ENCODE results near the gene MPPED1.
A peak's percentile ranks its signal among the peaks of the same experiment; 100 is the strongest.

MPPED1 gene, protein sequence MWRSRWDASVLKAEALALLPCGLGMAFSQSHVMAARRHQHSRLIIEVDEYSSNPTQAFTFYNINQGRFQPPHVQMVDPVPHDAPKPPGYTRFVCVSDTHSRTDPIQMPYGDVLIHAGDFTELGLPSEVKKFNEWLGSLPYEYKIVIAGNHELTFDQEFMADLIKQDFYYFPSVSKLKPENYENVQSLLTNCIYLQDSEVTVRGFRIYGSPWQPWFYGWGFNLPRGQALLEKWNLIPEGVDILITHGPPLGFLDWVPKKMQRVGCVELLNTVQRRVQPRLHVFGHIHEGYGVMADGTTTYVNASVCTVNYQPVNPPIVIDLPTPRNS

DNA sequence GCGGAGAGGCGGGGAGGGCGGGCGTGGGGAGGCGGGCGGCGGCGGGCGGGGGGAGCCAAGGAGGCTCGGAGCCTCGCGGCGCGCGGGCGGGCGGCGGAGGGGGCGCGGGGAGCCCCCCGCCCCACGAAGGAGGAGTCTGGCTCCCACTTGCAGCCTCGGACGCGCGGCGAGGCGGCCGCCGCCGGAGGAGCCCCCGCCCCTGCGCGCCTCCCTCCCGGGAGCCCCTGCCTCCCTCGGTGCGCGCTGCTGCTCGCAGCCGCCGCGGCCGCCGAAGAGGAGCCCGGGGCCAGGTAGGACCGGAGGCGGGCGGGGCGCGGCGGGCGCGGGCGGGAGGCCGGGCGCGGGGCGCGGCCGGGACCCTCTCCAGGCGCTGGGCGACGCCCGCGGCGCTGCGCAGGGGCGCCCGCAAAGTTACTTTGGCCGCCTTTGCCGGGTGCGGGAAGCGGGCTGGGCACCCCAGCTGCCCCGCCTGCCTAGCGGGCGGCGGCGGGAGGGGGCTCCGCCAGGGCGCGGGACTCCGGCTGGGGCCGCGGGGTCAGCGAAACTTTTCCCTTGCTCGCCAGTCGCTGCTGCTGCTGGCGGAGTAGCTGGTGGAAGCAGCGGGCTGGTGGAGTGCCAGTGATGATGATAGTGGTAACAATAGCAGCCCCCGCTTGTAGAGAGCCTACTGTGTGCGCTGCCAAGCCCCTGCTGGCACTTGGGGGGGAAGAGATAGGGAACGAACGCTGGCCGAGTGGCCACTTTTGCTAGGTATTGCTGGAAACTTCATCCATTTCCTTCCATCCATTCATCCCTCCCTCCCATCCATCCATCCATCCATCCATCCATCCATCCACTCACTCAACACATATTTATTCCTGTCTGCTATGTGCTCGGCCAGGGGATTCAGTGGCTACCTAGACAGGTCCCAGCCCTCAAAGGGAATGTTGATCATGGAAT lies at the start of gene MPPED1:
Gene MPPED1 (plus strand): TSS at position 146 of the 939 bp plus-strand sequence. CDS start 12,972 bp downstream, outside the sequence.
- Mint-ChIP-seq H3K4me1 (no peaks in the 10 kb centered on the region), H3K27me3 (peaks cover 58 to 70% of the 10 kb centered on the region in 2 donors), H3K27ac (no peak within 1 kb of the TSS), H3K4me3 (no peak within 1 kb of the TSS), H3K9me3 (no peaks in the 10 kb centered on the region), H3K36me3 (no peaks in the 10 kb centered on the region)
- ATAC-seq (replicated peaks) (no peak), DNase-seq (no peak)

DNA sequence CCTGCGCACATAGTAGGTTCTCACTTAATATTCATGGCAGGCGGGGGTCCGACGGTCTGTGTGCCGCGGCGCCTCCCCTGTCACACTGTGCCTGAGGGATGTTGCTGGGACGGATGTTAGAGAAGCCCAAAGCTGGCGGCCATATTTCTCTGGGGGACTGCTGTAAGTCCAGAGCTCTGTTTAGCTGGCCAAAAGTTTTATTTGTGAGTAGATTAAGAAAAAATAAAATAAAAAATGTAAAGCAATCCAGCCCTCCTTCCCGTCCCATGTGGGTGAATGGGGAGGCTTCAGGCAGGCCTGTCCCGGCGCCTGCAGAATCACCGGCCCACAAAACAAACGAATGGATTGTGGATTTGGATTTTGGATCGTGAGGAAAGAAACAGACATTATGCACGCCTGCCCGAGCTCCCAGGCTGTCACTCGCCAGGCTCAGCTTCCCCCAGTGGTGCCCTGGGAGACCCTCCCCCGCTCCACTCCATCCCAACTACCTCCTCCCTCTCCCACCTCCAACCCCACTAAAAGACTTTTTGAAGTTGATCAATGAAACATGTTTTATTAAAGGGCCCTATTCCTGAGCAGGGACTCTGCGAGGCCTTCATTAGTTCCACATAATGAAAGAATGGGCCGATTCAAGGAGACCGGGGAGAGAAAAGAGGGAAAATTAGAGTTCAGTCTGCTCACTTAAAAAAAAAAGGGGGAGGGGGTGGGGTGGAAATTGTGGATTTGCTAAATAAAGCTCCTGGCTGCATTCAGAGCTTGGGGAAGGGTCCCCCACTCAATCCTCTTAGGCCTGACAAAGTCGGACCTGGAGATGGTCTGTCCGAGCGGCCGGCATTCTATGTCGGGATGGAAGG lies 48.3 kb upstream of the MPPED1 start:
- ATAC-seq (replicated peaks) (no peak), DNase-seq (no peak)
- Mint-ChIP-seq H3K27me3 (peaks cover 18 to 21% of the 10 kb centered on the region in 2 donors), H3K4me3 (no peak overlapping the region), H3K27ac (no peak overlapping the region), H3K9me3 (peaks cover 0 to 3% of the 10 kb centered on the region in 2 donors), H3K4me1 (peaks cover 0 to 4% of the 10 kb centered on the region in 2 donors), H3K36me3 (no peaks in the 10 kb centered on the region)

DNA sequence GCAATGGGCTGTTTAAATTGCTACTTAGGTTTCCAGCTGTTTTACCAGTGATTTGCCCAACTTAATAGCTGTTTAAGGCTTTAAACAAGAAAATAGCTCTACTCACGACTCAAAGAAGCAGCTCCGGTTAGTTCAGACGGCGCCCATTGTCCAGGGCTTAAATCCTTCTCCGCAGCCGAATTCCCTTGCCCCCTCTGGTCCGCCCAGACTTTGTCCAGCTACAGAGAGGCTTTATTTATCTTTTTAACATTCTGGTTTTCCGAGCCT lies 47.7 kb upstream of the MPPED1 start:
- Mint-ChIP-seq H3K4me3 (no peak overlapping the region), H3K9me3 (peaks cover 0 to 3% of the 10 kb centered on the region in 2 donors), H3K27me3 (peaks cover 22 to 24% of the 10 kb centered on the region in 2 donors), H3K36me3 (no peaks in the 10 kb centered on the region), H3K27ac (no peak overlapping the region), H3K4me1 (peaks cover 0 to 4% of the 10 kb centered on the region in 2 donors)
- DNase-seq = no peak
- ATAC-seq (replicated peaks) = no peak

DNA sequence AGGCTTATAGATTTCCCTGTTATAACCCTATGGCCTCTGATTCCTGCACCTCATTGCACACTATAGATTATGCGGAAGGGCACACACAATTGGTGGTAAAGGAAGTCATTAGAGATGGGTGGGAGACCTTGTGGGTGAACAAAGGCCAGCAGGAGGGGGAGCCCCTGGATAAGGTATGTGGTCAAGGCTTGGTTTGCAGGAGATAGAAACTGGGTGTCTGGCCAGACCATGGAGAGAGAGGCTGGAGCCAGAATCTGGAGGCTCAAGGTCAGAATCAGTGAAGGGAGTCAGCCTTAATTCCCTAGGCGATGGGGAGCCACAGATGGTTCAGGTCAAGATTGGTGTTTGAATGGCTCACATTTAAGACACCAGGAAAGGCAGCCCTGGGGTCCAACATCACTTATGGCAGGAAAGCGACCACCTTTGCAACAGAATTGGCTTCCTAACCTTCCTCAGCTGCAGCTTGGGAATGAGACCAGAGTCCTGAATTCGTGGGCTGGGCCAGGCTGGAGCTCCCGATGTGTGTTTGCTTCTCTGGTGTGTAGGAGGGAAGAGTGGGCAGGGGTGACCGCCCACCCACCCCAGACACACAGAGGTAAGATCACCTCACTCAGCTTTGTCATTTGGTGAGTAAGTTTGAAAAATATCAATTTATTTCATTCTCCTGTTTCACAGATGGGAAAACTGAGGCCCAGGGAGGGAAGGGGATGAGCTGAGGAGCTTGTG lies 45.9 kb upstream of the MPPED1 start:
- peaks cover 0 to 4% of the 10 kb centered on the region in 2 donors for H3K4me1 Mint-ChIP-seq
- no peak overlapping the region for H3K4me3 Mint-ChIP-seq
- peaks cover 0 to 3% of the 10 kb centered on the region in 2 donors for H3K9me3 Mint-ChIP-seq
- no peak overlapping the region for H3K27ac Mint-ChIP-seq
- H3K36me3 Mint-ChIP-seq = no peaks in the 10 kb centered on the region
- peaks cover 32 to 40% of the 10 kb centered on the region in 2 donors for H3K27me3 Mint-ChIP-seq
- DNase-seq (no peak), ATAC-seq (replicated peaks) (no peak)

DNA sequence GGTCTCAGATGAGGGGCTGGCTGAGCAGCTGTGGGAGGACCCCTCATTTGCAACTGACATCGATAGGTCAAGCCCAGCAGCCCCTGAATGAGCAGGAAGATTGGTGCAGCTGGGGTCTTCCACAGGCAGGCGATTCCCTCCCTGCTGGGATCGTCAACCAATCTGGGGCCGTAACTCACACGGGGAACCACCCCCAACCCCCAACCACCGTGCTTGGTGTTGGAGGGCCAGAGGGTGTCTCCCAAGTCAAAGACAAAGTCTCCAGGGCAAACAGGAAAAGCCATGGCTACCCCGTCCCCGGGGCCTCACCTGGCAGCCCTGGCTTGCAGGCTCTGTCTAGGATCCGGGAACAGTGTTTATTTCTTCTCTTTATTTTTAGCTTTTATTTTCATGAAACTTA lies 41.8 kb upstream of the MPPED1 start:
- Mint-ChIP-seq H3K9me3 (peaks cover 0 to 6% of the 10 kb centered on the region in 2 donors), H3K27ac (no peak overlapping the region), H3K36me3 (peaks cover 1 to 4% of the 10 kb centered on the region in 2 donors), H3K4me3 (no peak overlapping the region), H3K27me3 (peaks cover 43 to 73% of the 10 kb centered on the region in 2 donors), H3K4me1 (peaks cover 0 to 4% of the 10 kb centered on the region in 2 donors)
- ATAC-seq (replicated peaks) = no peak
- DNase-seq = no peak

DNA sequence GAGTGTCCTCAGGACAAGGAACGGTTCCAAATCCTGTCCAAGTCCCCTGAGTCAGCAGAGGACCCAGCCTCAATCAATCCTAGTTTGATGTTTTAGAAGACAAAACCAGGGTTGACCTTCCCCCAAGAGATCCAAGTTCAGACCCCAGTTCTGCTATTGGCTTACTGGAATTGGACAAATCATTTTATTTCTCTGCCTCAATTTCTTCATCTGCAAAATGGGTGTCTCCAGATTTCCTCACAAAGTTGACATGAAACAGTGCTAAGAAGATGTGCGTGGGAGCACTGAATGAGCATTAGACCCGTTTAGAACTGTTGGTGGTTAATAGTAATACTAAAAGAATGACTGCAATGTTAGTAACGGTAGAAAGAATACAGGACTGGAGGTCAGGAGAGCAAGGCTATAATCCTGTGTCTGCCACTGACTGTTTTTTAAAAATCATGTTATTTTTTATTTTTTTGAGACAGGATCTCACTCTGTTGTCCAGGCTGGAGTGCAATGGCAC lies 35.8 kb upstream of the MPPED1 start:
- H3K36me3 Mint-ChIP-seq = peaks cover 1 to 4% of the 10 kb centered on the region in 2 donors
- ATAC-seq (replicated peaks) = no peak
- H3K27me3 Mint-ChIP-seq = peaks cover 49 to 60% of the 10 kb centered on the region in 2 donors
- no peak for DNase-seq
- no peak overlapping the region for H3K27ac Mint-ChIP-seq
- H3K9me3 Mint-ChIP-seq = peaks cover 0 to 4% of the 10 kb centered on the region in 2 donors
- H3K4me1 Mint-ChIP-seq = peaks cover 5 to 9% of the 10 kb centered on the region in 2 donors
- no peak overlapping the region for H3K4me3 Mint-ChIP-seq

DNA sequence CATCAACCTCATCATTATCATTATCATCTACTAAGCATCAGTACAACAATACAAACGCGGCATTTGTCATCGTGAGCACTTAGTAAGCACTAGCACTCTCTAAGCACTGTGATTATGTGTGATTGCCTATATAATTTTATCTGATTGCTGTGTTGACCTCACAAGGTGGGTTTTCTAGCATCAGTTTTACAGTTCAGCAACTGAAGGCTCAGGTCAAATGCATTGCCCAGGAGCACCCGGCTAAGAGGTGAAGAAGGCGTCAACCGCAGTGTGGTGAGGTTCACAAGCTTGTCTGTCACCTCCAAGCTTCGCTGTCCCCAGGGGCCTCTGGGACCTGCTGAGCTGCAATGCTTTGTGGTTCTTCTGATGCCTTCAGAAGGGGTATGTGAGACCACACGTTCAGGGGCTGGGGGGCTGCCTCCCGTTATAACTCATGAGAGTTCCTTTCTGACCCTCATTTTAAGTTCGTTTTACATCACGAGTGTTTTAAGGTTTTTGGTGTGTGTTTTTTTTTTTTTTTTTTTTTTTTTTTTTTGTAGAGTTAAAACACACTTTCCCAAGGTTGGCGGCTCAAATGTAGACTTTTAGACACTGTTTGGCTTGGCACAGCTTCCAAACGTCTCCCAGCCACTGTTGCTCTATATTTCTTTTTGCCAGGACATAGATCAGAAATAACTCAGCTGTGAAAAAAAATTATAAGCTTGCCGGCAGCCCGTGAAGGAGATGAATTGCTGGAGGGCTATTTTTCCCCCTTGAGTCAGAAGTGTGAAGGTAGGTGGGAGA lies 34.9 kb upstream of the MPPED1 start:
- Mint-ChIP-seq H3K27ac (no peak overlapping the region), H3K9me3 (peaks cover 0 to 4% of the 10 kb centered on the region in 2 donors), H3K4me3 (no peak overlapping the region), H3K4me1 (peaks cover 5 to 9% of the 10 kb centered on the region in 2 donors), H3K36me3 (peaks cover 1 to 4% of the 10 kb centered on the region in 2 donors), H3K27me3 (peaks cover 40 to 51% of the 10 kb centered on the region in 2 donors)
- DNase-seq (no peak), ATAC-seq (replicated peaks) (peak; percentile 45 to 50)

DNA sequence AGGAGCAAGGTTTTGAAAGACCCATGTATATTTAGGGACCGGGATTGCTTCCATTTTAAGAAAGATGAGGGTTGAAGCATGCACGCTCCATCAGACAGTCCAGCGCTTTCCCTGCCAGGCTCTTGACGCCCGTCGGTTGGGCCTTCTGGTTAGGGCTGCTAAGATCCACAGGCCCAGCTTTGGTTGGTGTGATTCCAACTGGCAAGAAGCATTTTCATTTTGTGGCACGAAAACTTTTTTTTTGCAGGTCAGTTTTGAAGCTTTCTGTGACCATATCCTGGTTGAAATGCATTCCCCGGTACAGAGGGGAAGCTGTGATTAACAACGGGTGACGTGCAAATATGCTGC lies 34.3 kb upstream of the MPPED1 start:
- H3K9me3 Mint-ChIP-seq = peaks cover 0 to 4% of the 10 kb centered on the region in 2 donors
- H3K4me3 Mint-ChIP-seq = no peak overlapping the region
- DNase-seq (no peak), ATAC-seq (replicated peaks) (no peak)
- peaks cover 5 to 9% of the 10 kb centered on the region in 2 donors for H3K4me1 Mint-ChIP-seq
- H3K27ac Mint-ChIP-seq = no peak overlapping the region
- H3K36me3 Mint-ChIP-seq = peaks cover 1 to 4% of the 10 kb centered on the region in 2 donors
- H3K27me3 Mint-ChIP-seq = peaks cover 39 to 46% of the 10 kb centered on the region in 2 donors

DNA sequence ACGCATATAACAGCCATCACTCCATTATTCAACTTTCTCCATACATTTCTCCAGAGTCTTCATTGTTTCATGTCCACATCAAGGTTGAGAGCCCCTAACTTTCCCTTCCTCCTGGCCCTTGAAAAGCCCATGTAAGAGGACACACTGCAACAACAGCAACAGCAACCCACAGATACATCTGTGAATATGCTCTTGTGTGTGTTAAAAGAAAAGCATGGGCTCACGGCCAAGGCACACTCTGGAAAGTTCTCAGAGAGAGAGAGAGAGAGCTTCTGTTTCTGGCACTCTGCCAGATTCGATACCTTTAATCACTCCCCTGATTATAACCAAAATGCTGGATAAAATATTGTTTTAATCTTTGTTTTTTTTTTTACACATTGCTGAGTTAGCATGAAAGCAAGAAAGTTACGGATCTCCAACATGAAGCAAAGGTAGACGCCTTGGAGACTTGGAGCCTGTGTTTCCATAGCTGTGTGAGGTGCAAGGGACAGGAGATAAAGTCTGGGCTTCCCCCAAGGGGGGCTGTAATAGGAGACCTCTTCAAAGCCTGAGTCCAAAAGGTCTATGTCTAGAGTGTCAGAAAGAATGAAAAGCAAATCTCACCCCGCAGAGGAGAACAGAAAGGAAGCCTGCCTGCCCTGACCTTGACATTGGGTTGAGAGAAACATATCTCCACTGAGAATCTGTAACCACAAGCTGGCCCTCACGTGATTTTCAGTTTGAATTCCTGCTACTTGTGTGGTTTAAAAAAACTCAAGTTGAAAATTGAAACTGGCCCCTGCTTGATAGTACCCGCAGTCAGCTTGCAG lies 33.7 kb upstream of the MPPED1 start:
- H3K4me1 Mint-ChIP-seq = peaks cover 5 to 9% of the 10 kb centered on the region in 2 donors
- H3K27me3 Mint-ChIP-seq = peaks cover 40 to 41% of the 10 kb centered on the region in 2 donors
- no peak overlapping the region for H3K4me3 Mint-ChIP-seq
- H3K9me3 Mint-ChIP-seq = peaks cover 0 to 4% of the 10 kb centered on the region in 2 donors
- ATAC-seq (replicated peaks) = peak; percentile 51 to 52
- no peak overlapping the region for H3K27ac Mint-ChIP-seq
- DNase-seq = no peak
- H3K36me3 Mint-ChIP-seq = peaks cover 1 to 4% of the 10 kb centered on the region in 2 donors

DNA sequence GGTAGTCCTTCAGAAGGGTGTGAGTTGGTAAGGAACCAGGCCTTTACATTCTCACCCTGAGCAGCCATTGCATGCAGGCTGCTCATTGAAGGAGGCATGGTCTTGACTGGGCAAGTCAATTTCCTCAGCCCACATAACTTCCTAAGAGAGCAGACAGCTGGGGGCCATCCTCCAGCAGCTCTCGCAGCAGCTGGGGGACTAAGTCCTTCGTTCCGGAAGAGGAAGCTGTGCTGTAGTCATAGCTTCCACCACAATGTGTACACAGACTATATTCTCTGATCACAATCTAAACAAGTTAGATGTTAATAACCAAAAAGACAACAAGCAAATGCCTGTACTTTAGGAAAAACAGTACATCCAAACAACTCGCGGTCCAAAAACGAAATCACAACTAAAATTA lies 30.1 kb upstream of the MPPED1 start:
- ATAC-seq (replicated peaks) (no peak), DNase-seq (no peak)
- H3K4me1 Mint-ChIP-seq = peaks cover 7 to 16% of the 10 kb centered on the region in 2 donors
- H3K27ac Mint-ChIP-seq = no peak overlapping the region
- H3K4me3 Mint-ChIP-seq = no peak overlapping the region
- peaks cover 36 to 39% of the 10 kb centered on the region in 2 donors for H3K27me3 Mint-ChIP-seq
- H3K36me3 Mint-ChIP-seq = no peaks in the 10 kb centered on the region
- H3K9me3 Mint-ChIP-seq = no peaks in the 10 kb centered on the region

DNA sequence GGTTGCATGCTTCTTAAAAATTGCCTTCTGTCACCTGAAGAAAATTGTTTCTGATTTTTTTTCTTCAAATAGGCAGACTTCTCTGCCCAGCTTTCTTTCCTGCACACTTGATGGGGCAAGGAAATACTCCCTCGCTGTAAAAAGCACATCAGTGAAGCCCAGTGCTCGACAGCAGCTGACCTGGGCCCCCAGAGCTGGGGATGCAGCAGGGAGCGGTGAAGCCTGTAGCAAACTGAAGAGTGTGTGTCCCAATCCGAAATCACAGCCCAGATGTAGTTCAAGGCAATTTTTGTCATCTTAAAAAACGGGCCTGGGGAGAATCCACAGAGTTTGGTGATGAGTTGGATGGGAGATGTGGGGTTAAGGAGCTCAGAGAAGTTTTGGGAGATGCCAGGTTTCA lies 27.0 kb upstream of the MPPED1 start:
- Mint-ChIP-seq H3K36me3 (no peaks in the 10 kb centered on the region), H3K9me3 (no peaks in the 10 kb centered on the region), H3K4me1 (peaks cover 7 to 15% of the 10 kb centered on the region in 2 donors), H3K27ac (no peak overlapping the region), H3K4me3 (no peak overlapping the region), H3K27me3 (peaks cover 38 to 40% of the 10 kb centered on the region in 2 donors)
- ATAC-seq (replicated peaks) (no peak), DNase-seq (no peak)

All from stimulated activated naive B cell treated with anti-CD40 and anti-IgM and Interleukin-4, amounts not matched to agents 10 μg/mL and 1 μg/mL and 100 μg/mL, for 72 hours (primary cell).